LNCaP clone FGC (cell line): ENCODE measurements around the gene ANAPC16.
"Not testable (repeated sequence)": the region's sequence is repeated elsewhere in the genome, so short reads cannot be mapped to it uniquely, and the experiment has no call there.

Experiments
- DNase-seq: peaks from one replicate; pipeline ENCODE4 v3.0.0-alpha.2; 2011; ENCODE audit warnings: low read depth
- H3K4me3 ChIP-seq: 2 replicates; pipeline ENCODE4 v1.5.1; 2011; ENCODE audit warnings: mild to moderate bottlenecking, low read depth, low read length, control low read depth
- TF ChIP-seq, protein P1 (sequence below): IDR thresholded peaks from 2 replicates; pipeline ENCODE4 v1.5.1; 2012; ENCODE audit warnings: mild to moderate bottlenecking; ENCODE audit not compliant: control insufficient read depth, insufficient read depth; ENCODE audit errors: extremely low read depth

The ANAPC16 gene

DNA sequence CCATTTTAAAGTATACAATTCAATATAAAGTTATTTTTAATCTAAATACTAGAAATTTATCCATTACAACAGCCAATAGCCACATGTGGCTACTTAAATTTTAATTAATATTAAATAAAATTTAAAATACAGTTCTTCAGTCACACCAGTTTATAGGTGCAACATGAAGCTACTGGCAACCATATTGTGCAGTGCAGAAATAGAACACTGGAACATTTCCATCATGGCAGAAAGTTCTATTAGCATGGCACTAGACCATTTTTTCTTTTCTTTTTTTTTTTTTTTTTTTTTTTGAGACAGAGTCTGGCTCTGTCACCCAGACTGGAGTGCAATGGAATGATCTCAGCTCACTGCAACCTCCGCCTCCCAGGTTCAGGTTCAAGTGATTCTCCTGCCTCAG, 5.5 kb downstream of the ANAPC16 start:
- TF ChIP-seq, protein P1, sequence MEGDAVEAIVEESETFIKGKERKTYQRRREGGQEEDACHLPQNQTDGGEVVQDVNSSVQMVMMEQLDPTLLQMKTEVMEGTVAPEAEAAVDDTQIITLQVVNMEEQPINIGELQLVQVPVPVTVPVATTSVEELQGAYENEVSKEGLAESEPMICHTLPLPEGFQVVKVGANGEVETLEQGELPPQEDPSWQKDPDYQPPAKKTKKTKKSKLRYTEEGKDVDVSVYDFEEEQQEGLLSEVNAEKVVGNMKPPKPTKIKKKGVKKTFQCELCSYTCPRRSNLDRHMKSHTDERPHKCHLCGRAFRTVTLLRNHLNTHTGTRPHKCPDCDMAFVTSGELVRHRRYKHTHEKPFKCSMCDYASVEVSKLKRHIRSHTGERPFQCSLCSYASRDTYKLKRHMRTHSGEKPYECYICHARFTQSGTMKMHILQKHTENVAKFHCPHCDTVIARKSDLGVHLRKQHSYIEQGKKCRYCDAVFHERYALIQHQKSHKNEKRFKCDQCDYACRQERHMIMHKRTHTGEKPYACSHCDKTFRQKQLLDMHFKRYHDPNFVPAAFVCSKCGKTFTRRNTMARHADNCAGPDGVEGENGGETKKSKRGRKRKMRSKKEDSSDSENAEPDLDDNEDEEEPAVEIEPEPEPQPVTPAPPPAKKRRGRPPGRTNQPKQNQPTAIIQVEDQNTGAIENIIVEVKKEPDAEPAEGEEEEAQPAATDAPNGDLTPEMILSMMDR: no peak
- DNase-seq: no peak
- no peak overlapping the region for H3K4me3 ChIP-seq

- H3K4me3 ChIP-seq: no peak overlapping the region
- TF ChIP-seq, protein P1: no peak
- no peak for DNase-seq
Observed at GRCh38 chr10:72223743-72224101, 7.9 kb downstream of the ANAPC16 start.

DNA sequence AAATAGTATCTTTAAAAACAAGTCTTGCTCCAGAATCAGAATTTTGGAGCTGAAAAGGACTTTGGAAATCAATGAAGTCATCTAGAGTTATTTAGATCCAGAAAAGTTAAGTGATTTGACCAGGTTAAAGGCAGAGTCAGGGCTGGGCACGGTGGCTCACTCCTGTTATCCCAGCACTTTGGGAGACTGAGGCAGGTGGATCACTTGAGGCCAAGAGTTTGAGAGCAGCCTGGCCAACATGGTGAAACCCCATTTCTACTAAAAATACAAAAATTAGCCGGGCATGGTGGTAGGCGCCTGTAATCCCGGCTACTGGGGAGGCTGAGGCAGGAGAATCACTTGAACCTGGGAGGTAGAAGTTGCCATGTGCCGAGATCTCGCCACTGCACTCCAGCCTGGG, 8.4 kb downstream of the ANAPC16 start:
- not testable (repeated sequence) for H3K4me3 ChIP-seq, DNase-seq

DNA sequence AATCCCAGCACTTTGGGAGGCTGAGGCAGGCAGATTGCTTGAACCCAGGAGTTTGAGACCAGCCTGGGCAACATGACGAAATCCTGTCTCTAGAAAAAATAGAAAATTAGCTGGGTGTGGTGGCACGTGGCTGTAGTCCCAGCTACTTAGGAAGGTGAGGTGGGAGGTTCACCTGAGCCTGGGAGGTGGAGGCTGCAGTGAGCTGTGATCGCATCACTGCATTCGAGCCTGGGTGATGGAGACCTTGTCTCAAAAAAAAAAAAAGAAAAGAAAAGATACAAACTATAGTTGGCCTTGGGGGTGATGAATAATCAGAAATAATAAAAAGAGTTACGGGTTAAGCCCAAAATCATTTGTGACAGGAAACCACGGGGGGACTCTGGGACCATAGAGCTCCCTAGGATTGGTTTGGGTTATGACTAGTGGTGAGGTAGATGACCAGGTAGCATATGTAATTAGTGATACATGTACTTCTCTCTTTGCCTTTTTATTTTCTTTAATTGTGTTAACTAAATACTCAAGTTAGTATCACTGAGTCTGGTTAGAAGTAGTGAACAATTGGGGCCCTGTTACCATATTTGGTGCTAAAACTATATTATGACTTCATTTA, 10.7 kb downstream of the ANAPC16 start:
- no peak for DNase-seq
- H3K4me3 ChIP-seq: no peak overlapping the region
- TF ChIP-seq, protein P1: no peak

GRCh38 chr10:72227826-72228225, 12.0 kb downstream of the ANAPC16 start:
- TF ChIP-seq, protein P1: no peak
- H3K4me3 ChIP-seq: no peak overlapping the region
- DNase-seq: no peak

DNA sequence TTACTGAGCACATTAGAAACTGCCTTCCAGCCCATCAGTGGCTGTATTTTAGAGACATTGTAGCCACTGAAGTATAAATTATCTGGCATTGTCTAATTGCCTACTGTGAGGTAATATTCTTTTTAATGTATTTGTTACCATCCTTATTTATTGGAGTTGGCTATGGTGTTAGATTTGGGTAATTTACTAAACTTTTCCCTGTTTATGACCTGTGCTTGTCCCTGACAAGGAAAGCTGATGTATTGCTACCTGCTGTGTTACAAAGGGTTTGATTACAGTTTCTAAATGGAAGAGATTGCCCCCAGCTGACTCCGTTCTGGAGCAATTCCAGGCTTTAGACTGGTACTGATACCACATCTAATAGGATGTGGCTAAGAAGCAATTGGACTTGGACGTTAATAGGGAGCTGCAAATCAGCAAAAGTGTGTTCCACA, 12.5 kb downstream of the ANAPC16 start:
- no peak overlapping the region for H3K4me3 ChIP-seq
- TF ChIP-seq, protein P1: no peak
- DNase-seq: no peak

DNA sequence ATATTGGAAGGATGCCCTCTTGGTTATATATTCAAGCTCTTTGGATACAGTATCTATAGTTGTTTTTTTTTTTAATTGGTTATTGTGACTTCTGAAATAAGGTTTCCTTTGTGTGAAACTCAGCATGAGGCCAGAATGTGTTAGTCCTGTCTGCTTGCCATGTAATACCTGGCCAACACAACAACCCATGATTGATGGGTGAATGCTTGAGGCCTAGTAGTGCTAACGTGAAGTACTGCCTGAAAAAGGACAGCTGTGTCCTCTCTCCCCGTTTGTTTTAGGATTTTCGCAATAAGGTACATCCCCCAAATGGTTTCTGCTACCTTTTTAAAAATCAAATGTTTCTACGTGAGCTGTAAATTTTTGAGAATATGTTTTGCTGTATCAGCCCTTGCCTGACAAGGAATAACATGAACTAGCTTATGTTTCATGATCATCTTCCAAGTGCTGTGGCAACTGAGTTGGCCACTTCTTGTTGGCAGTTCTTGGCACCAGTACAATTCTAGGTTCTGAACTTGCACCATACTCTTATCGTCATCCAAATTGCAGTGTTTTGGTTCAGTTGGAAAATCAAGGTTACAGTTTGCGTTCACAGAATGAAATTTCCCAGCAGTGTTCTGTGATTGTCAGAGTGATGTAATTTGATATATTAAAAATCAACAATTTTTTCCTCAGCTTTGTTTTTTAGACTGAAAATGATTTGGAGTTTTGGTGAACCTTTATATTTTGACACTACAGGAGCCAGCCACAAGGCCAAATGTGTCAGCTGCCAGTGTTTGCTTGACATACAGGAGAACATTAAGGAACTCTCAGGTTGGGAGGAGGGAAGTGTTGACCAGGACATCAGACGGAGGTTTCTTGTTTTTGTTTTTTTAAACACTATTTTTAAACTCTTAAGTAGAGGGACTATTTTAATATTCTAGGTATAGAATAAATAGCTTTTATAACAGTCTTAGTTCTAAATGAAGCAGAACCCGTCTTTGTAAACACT, 13.7 kb downstream of the ANAPC16 start:
- H3K4me3 ChIP-seq: no peak overlapping the region
- no peak for DNase-seq
- TF ChIP-seq, protein P1: no peak
